Measurements from ENCODE around the gene INO80D. TPM values are rescaled to one million over a fixed set of nuclear protein-coding genes. Genes with fewer than 3 reads are reported as not detected.

Gene INO80D
- total and polyA plus RNA-seq, 2 donors (not counting 1 experiment from before 2014, with no cell fraction given): 4.8 to 7.4 TPM

- Histone ChIP-seq H3K4me1 (ENCODE audit: control insufficient read depth, extremely low read depth, insufficient read depth, low read length) (peaks cover 3% of the 10 kb centered on the region), H3K79me2 (ENCODE audit: control insufficient read depth, insufficient read depth, low read length) (no peaks in the 10 kb centered on the region), H4K20me1 (ENCODE audit: control insufficient read depth, extremely low read depth, insufficient read depth, low read length) (no peaks in the 10 kb centered on the region), H3K9ac (ENCODE audit: insufficient read depth, low read length) (no peak overlapping the region), H3K27me3 (ENCODE audit: control insufficient read depth, insufficient read depth, low read length) (no peaks in the 10 kb centered on the region), H2AFZ (ENCODE audit: low read length) (no peak overlapping the region), H3K4me2 (ENCODE audit: extremely low read depth, insufficient read depth, low read length) (no peak overlapping the region), H3K4me3 (replicated peaks in 1 of 4; ENCODE audit: control extremely low read depth in 1 of 4, insufficient read depth in 1 of 4, low read depth in 3 of 4, low read length in 4 of 4) (no peak overlapping the region), H3K27ac (ENCODE audit: insufficient read depth, low read length) (no peak overlapping the region), H3K9me3 (ENCODE audit: control insufficient read depth, insufficient read depth, low read depth, low read length) (no peaks in the 10 kb centered on the region), H3K36me3 (ENCODE audit: control insufficient read depth, insufficient read depth, low read length) (no peaks in the 10 kb centered on the region)
- no peak for DNase-seq (ENCODE audit: low read depth in 2 of 2)
- TF ChIP-seq EZH2 (IDR thresholded peaks at IDR 0.05; ENCODE audit: low read length, missing control alignments) (no peak), CTCF (conservative IDR thresholded peaks at IDR 0.05 in 1 of 2, IDR thresholded peaks at IDR 0.05 in 1 of 2; ENCODE audit: low read depth in 1 of 2, low read length in 2 of 2) (no peak)
Observed at GRCh38 chr2:205970348-205970747, 115.6 kb downstream of the INO80D start.

- Histone ChIP-seq H3K27me3 (ENCODE audit: control insufficient read depth, insufficient read depth, low read length) (no peaks in the 10 kb centered on the region), H2AFZ (ENCODE audit: low read length) (no peak overlapping the region), H3K36me3 (ENCODE audit: control insufficient read depth, insufficient read depth, low read length) (no peaks in the 10 kb centered on the region), H3K9ac (ENCODE audit: insufficient read depth, low read length) (no peak overlapping the region), H3K79me2 (ENCODE audit: control insufficient read depth, insufficient read depth, low read length) (no peaks in the 10 kb centered on the region), H4K20me1 (ENCODE audit: control insufficient read depth, extremely low read depth, insufficient read depth, low read length) (no peaks in the 10 kb centered on the region), H3K4me3 (replicated peaks in 1 of 4; ENCODE audit: control extremely low read depth in 1 of 4, insufficient read depth in 1 of 4, low read depth in 3 of 4, low read length in 4 of 4) (no peak overlapping the region), H3K4me2 (ENCODE audit: extremely low read depth, insufficient read depth, low read length) (no peak overlapping the region), H3K9me3 (ENCODE audit: control insufficient read depth, insufficient read depth, low read depth, low read length) (no peaks in the 10 kb centered on the region), H3K4me1 (ENCODE audit: control insufficient read depth, extremely low read depth, insufficient read depth, low read length) (no peaks in the 10 kb centered on the region), H3K27ac (ENCODE audit: insufficient read depth, low read length) (no peak overlapping the region)
- TF ChIP-seq EZH2 (IDR thresholded peaks at IDR 0.05; ENCODE audit: low read length, missing control alignments) (no peak), CTCF (conservative IDR thresholded peaks at IDR 0.05 in 1 of 2, IDR thresholded peaks at IDR 0.05 in 1 of 2; ENCODE audit: low read depth in 1 of 2, low read length in 2 of 2) (no peak)
- DNase-seq (ENCODE audit: low read depth in 2 of 2): no peak
Observed at GRCh38 chr2:205969584-205969983, 116.4 kb downstream of the INO80D start.

- TF ChIP-seq CTCF (conservative IDR thresholded peaks at IDR 0.05 in 1 of 2, IDR thresholded peaks at IDR 0.05 in 1 of 2; ENCODE audit: low read depth in 1 of 2, low read length in 2 of 2) (no peak), EZH2 (IDR thresholded peaks at IDR 0.05; ENCODE audit: low read length, missing control alignments) (no peak)
- Histone ChIP-seq H3K4me1 (ENCODE audit: control insufficient read depth, extremely low read depth, insufficient read depth, low read length) (no peaks in the 10 kb centered on the region), H3K27ac (ENCODE audit: insufficient read depth, low read length) (no peak overlapping the region), H3K36me3 (ENCODE audit: control insufficient read depth, insufficient read depth, low read length) (no peaks in the 10 kb centered on the region), H3K79me2 (ENCODE audit: control insufficient read depth, insufficient read depth, low read length) (no peaks in the 10 kb centered on the region), H3K4me2 (ENCODE audit: extremely low read depth, insufficient read depth, low read length) (no peak overlapping the region), H3K9me3 (ENCODE audit: control insufficient read depth, insufficient read depth, low read depth, low read length) (no peaks in the 10 kb centered on the region), H3K9ac (ENCODE audit: insufficient read depth, low read length) (no peak overlapping the region), H3K27me3 (ENCODE audit: control insufficient read depth, insufficient read depth, low read length) (no peaks in the 10 kb centered on the region), H4K20me1 (ENCODE audit: control insufficient read depth, extremely low read depth, insufficient read depth, low read length) (no peaks in the 10 kb centered on the region), H2AFZ (ENCODE audit: low read length) (no peak overlapping the region), H3K4me3 (replicated peaks in 1 of 4; ENCODE audit: control extremely low read depth in 1 of 4, insufficient read depth in 1 of 4, low read depth in 3 of 4, low read length in 4 of 4) (no peak overlapping the region)
- DNase-seq (ENCODE audit: low read depth in 2 of 2): peak; percentile 6 to 7
Observed at GRCh38 chr2:205967391-205968075, 118.4 kb downstream of the INO80D start.

All from fibroblast of lung (primary cell).